NCI-H2107 treated with DMSO at 0.1 percent for 48 hours (cell line): ENCODE data around the gene SPAM1.
"Not testable (repeated sequence)": the region's sequence is repeated elsewhere in the genome, so short reads cannot be mapped to it uniquely, and the experiment has no call there.

Experiments
- DNase-seq: peaks from one replicate; lab custom pipeline; 2025; ENCODE audit not compliant: unreplicated experiment; lab: John Stamatoyannopoulos, UW

SPAM1 gene, protein sequence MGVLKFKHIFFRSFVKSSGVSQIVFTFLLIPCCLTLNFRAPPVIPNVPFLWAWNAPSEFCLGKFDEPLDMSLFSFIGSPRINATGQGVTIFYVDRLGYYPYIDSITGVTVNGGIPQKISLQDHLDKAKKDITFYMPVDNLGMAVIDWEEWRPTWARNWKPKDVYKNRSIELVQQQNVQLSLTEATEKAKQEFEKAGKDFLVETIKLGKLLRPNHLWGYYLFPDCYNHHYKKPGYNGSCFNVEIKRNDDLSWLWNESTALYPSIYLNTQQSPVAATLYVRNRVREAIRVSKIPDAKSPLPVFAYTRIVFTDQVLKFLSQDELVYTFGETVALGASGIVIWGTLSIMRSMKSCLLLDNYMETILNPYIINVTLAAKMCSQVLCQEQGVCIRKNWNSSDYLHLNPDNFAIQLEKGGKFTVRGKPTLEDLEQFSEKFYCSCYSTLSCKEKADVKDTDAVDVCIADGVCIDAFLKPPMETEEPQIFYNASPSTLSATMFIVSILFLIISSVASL

DNA sequence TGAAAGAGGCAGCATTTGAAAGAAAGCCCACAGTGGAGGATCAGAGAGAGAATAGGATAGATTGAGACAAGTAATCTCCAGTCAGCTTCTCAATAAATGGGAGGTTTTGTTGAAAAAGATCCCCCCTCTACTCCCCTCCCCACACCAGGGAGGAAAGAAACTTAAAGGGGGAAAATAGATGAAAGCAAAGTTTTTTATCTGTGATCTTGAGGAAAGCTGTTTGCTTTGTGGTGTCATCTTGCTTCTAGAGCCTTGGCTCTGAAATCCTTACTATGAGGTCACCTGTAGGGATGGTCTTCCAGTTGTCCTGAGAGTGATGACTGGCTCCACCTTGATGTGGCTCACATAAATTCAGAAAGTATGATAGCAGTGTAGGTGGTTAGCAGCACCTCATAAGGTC is at the start of gene SPAM1:
Gene SPAM1 (plus strand): TSS at position 301 of the 400 bp plus-strand sequence. CDS start 28,330 bp downstream, outside the sequence.
- DNase-seq: no peak

DNA sequence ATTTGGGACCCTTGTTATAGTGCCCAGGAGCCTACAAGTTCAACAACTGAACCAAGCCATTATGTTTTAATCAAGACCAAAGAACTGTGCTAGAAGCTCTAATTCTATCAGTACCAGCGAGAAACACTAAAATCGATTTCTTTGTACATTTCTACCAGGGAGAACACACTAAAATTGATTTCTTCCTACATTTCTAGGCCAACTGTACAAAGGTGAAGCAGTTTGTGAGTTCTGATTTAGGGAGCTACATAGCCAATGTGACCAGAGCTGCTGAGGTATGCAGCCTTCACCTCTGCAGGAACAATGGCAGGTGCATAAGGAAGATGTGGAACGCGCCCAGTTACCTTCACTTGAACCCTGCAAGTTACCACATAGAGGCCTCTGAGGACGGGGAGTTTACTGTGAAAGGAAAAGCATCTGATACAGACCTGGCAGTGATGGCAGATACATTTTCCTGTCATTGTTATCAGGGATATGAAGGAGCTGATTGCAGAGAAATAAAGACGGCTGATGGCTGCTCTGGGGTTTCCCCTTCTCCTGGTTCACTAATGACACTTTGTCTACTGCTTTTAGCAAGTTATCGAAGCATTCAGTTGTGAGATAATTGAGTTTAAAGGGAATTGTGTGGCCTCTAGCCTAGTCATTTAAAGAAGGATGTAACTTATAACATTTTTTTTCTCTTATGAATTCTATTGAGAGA is 48.3 kb upstream of the SPAM1 start:
- no peak for DNase-seq

DNA sequence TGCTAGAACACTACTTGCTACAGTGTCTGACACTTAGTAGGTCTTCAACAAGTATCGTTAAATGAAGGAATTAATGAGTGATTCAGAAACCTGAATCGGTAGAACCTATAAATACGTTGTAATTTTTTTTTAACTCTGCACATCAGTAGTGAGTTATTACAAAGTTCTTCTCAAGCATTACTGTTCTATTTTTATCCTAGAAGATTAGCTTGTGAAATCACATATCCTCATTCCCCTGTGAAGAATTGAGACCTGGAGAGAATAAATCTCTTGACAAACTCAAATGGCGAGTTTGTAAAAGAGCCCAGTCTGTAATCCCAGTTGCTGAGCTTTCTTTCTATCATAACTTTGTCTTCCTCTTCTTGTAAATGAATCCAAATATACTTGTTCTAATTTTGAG is 45.4 kb upstream of the SPAM1 start:
- no peak for DNase-seq

DNA sequence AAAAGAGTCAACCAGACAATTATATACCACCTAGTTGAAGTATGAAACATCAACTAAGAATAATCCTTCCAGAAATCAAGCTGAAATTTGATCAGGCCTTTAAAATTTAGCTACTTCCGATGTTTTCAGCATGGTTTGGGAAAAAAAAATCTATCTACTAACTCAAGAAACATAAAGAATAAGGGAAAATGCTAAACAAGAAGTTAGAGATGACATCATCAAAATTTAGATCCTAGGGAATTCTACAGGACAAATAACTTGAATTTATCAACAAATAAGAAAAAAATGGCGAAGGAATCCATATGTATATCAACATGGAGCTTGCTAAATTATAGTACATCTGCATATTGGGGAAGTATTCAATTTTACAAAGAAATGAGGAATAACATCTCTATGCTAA is 43.7 kb upstream of the SPAM1 start:
- DNase-seq: no peak

DNA sequence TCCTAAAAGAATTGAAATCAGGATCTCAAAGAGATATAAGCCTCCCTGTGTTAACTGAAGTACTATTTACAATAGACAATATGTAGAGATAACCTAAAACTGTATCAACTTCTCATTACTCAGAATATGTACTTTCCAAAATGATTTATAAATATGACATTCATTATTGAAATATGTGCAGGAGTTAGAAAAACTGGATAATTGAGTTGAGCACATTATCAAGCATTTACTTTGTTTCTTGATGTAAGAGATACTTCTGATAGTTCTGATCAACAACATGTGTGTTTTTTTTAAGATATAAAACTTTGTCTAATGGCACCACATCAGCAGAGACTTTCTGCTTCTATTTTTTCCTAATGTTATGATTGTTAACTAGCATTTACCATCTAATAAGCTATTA is 41.9 kb upstream of the SPAM1 start:
- DNase-seq: no peak

DNA sequence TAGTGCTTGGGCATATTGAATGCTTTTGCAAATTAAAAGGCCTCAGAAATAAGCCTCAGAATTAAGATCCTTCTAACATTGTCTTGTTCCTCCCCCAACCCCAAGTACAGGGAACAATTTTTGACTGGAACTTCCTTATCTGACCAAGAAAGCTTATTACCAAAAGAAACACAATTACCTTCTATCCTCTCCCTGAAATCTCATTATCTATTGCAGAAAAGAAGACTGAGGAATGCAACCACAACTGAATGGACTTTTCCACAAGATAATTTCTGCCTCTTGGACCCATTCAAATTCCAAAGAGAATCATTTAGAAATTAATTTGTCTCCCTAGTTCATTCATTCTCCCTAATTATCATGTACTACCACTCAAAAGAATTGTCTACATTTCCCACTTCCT is 36.8 kb upstream of the SPAM1 start:
- no peak for DNase-seq

DNA sequence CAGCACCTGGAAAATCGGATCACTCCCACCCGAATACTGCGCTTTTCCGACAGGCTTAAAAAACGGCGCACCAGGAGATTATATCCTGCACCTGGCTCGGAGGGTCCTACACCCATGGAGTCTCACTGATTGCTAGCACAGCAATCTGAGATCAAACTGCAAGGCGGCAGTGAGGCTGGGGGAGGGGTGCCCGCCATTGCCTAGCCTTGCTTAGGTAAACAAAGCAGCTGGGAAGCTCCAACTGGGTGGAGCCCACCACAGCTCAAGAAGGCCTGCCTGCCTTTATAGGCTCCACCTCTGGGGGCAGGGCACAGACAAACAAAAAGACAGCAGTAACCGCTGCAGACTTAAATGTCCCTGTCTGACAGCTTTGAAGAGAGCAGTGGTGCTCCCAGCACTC is 30.3 kb upstream of the SPAM1 start:
- DNase-seq: not testable (repeated sequence)

DNA sequence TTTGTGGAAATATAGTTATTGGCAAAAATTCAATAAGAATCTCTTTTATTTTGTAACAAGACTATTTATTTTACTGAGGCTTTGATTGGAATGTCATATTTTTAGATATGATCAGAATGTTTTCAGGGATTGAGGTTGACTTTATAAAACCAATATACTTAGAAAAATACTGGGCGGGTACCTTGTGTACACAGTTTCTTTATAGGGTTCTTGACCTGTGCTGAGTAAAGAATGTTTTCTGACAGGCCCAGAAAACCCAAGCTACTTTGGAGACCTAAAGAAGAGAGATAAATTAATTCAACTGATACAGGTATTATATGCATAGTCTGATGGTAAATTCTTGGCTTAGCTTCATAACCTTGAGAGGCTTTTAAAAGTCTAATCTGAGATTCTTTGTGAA is 23.9 kb upstream of the SPAM1 start:
- DNase-seq: no peak

DNA sequence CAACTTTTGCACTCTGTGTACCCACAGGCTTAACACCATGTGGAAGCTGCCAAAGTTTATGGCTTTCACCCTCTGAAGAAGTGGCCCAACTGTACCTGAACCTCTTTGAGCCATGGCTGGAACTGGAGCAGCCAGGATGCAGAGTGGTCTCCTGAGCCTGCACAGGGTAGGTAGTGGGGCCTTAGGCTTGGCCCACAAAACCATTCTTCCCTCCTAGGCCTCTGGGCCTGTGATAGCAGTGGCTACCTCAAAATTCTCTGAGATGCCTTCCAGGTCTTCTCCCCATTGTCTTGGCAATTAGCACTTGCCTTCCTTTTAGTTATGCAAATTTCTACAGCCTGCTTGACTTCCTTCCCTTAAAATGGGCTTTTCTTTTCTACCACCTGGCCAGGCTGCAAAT is 19.3 kb upstream of the SPAM1 start:
- no peak for DNase-seq

DNA sequence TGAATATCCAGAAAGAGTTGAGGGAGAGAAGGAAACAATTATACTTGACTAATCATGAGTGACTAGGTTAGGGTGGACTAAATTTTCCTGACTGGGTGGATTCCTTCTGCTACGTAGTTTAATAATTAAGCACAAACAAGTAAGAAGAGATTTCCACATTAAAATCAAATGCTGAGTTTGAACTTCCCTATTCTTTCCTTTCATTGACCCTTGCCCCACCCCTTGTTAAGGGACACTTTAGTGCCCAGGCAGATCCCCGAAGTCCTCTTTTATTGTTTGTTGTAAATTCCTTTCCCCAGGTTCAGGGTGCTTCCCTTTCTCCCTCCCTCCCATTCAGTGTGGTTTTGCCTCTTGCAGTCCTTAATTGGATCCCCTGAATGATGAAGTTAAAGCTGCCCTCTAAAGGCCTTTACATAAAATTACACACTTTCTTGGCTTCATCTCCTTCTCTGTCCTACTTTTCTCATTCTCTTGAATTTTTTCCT is 8.8 kb upstream of the SPAM1 start:
- no peak for DNase-seq

DNA sequence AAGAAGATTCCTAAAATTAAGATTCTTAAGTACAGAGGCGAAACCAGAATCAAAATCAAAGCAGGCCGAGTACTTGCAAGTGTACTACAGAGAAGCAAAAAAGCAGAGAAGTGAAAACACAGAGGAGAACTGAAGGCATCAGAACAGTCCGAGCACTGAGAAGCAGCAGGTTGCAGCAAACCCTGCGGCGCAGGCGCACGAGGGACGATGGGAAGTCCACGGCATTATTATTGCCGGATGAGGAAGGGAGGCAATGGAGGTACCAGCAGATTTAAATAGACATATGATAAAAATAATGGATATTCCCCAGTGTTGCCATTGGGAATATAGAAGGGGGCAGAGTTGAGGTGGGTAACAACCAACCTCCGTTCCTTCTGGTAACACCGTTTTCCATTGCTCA is 7.2 kb upstream of the SPAM1 start:
- DNase-seq: no peak

DNA sequence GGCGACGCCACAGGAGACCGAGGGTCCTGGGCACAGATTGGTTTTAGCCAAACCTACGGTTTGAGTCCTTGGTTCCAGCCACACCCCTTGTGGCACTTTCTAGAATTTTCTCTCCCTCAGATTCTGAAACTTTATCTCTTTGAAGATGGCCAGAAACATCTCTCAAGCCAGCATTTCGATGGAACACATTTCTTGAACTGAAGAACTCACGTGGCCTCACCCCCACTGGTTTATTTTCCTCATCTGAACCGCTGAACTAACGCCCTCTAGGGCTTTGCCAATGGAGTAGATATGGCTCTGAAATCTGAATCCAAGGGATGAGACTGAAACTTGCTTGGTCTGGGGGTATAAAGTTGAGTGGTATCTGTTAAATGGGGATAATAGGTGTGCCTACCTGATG is 6.7 kb upstream of the SPAM1 start:
- no peak for DNase-seq

DNA sequence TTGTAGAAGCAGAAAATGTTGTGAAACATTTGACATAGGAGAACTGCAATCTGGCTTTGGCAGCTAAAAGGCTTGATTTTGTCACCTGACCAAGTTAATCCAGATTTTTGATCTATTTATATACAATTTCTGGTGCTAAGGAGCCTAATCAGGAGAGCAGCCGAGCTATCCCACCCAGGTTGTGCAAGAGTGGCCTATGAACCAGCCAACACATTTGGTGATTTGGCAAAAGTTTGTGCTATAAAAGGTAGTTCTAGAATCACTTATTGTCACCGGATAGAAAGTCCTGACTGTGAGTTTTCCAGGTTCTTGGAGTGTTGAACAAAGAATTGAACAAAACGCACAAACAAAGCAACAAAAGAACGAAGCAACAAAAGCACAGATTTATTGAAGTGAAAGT is 1.4 kb upstream of the SPAM1 start:
- no peak for DNase-seq

DNA sequence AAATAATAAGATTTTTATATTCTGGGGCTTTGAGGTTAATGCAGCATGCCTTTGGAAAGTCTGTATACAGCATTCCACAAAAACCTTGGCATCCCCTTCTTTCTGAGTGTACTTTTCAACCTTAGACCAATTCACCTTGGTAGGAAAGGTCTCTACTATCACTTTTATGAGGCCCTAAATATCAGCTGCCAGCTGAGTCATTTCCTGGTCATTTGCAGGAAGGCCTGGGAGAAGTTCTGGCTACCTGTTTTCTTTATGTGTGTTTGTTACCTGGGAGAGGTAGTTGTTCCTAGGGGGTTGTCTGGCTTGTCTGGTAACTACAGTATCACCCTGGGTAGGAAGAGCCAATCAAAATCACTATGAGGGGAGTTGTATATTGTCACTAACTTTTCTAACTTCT is 4.1 kb downstream of the SPAM1 start:
- no peak for DNase-seq

DNA sequence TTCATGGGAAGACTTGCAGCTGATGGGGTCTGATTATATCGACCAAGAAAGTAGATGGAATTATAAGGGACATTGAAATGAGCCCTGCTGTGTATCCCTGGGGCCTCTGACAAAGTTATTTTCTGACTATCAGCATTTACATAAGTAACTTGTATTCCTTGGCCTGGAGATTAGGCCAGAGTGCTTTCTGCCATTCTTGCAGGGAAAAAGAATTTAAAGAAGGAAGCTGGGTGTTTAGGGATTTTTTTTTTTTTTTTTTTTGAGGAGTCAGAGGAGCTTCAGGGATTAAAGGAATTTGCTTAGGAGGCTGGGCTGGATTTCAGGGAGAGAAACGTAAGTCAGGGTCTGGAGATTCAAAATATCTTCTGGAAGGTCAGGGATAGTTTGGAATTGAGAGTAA is 4.6 kb downstream of the SPAM1 start:
- no peak for DNase-seq

DNA sequence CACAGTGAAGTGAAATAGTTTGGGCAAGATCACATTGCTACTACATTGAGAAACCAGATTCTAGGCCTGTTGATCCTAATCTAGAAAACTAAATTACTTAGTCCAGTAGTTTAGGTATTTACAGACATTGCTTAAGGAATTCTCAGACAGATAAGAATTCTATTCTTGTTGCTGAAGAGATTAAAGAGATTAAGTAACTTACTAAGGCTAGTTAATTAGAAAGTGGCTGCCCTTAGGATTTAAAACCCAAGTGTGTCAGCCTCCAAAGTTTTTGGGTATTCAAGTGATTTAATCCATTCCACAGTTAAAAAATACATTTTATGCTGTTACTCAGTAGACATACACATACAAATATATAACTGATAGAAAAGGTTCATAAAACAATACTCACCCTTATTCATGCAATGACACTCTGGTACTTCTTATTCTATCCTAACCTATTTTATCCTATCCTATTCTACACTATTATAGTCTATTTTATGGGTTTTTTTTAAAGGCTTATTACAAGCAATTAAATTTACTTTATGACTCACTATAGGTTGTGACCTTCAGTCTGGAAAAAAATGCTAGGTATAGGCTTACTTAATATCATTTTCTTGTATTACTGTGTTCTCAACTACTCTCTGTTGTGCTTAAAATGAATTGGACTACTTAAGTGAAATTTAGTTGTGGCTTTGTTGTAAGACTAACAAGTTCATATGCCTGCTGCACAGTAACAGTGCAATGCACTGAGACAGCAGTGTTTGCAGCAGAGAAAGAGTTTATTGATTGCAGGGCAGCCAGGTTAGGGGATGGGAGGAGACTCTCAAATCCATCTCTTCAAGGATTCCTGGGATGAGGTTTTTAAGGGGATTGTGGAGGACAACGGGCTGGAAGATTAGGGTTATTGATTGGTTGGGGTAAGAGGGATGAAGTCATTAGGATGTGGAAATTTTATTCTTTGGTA is 10.7 kb downstream of the SPAM1 start:
- DNase-seq: no peak

DNA sequence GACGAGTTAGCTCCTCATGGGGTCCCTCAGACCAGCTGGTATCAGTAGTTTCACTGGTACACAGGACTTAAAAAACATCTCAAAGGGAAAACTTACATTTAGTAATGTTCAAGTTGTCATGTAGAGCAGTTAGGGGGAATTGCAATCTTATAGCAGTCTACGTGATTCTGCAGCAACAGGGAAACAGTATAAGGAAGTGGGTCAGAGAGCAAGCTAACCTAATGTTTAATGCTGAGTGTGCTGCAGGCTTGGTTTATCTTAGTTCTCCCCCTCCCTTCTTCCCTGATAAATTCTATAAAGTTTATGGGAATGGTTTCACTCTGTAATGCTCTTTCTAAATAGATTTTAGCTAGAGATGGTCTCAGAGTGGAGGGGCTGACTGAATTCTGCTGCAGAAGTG is 11.3 kb downstream of the SPAM1 start:
- DNase-seq: no peak

DNA sequence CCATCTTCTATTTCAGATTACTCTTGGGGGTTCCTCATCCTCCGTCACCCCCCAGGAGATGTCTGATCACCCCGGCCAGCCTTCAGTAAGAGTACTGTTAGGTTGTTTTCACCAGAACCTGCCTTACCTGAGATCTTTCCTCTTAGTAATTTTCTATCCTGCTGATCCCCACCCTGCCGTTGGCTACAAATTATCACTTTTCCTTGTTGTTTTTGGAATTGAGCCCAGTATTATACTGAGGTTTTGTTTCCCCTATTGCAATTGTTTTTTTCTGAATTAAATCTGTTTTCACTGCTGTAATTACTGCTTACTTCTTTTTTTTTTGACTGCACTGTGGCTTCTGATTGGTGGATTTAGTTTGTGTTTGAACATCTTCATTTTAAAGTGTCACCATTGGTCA is 14.7 kb downstream of the SPAM1 start:
- no peak for DNase-seq

DNA sequence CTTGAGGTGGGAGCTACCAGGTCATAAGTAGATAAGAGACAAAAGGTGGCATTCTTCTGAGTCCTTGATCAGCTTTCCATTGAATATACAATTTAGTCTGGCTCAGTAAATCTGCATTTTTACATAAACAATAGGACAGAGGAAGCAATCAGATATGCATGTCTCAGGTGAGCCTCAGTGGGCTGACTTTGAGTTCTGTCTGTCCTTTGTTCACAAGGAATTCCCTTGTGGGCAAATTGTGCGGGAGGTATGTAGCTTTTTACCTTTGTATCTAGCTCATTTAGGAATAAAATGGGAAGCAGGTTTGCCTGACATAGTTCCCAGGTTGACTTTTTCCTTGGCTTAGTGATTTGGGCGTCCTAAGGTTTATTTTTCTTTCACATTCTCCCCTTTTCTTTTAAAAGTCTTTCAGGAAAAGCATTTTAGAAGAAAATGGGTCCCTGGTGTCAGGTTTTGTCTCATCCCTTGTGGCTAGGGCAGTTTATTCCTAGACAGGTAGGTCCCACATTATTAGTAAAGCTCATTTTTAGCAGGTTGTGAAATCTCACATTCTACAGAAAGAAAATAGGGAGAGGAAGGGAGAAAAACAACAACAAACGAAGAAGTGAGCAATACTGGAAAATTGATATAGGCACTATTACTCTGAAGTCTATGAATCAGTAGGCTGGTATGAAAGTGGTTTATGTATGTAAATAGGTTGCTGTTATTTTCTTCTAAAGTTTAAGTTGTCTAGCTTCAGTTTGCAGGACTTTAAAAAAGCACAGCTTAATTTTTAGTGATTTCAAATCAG is 16.5 kb downstream of the SPAM1 start:
- no peak for DNase-seq

DNA sequence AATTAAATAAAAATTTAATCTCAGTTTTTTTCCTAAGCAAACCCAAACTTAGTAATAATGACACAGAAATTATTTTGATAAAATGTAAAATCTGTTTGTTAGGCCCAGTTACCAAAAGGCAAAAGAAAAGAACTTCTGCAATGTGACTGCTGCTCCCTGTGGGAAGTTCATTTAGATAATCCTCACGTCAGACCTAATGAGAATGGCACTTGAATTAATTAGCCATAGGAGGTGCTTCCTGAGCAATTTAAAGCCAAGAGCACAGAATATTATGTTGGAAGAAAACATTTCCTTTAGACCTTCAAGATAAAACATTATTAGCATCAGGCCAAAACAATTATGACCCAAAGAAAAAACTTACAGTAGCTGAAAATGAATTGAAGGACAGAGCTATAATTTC is 19.4 kb downstream of the SPAM1 start:
- DNase-seq: no peak
